GM18873 (cell line): ENCODE data around the gene RASA3.
"Not testable (repeated sequence)": the region's sequence is repeated elsewhere in the genome, so short reads cannot be mapped to it uniquely, and the experiment has no call there.

Experiments used
- ATAC-seq: cut with Tn5 transposase; IDR thresholded peaks from one replicate; pipeline ENCODE4 v1.9.1; 2021; ENCODE audit warnings: mild to moderate bottlenecking, moderate library complexity, moderate number of reproducible peaks; ENCODE audit not compliant: unreplicated experiment, low FRiP score

The RASA3 gene

GRCh38 chr13:114024603-114025404 lies 107.6 kb downstream of the RASA3 start:
- ATAC-seq: peak; percentile 61

GRCh38 chr13:114023716-114024602 lies 108.5 kb downstream of the RASA3 start:
- no peak for ATAC-seq

- ATAC-seq: no peak
Observed at GRCh38 chr13:114022876-114023275, 109.5 kb downstream of the RASA3 start.

GRCh38 chr13:114022309-114022669 lies 110.1 kb downstream of the RASA3 start:
- no peak for ATAC-seq

- no peak for ATAC-seq
Observed at GRCh38 chr13:114021464-114022308, 110.7 kb downstream of the RASA3 start.

- no peak for ATAC-seq
Observed at GRCh38 chr13:114020750-114021463, 111.5 kb downstream of the RASA3 start.

GRCh38 chr13:114020134-114020533 lies 112.3 kb downstream of the RASA3 start:
- ATAC-seq: not testable (repeated sequence)

- no peak for ATAC-seq
Observed at GRCh38 chr13:114019367-114019766, 113.1 kb downstream of the RASA3 start.

- ATAC-seq: no peak
Observed at GRCh38 chr13:114018461-114019055, 113.9 kb downstream of the RASA3 start.

GRCh38 chr13:114017966-114018365 lies 114.5 kb downstream of the RASA3 start:
- no peak for ATAC-seq

- ATAC-seq: no peak
Observed at GRCh38 chr13:114017028-114017630, 115.3 kb downstream of the RASA3 start.

GRCh38 chr13:114016321-114017027 lies 115.9 kb downstream of the RASA3 start:
- ATAC-seq: no peak

GRCh38 chr13:114015969-114016295 lies 116.5 kb downstream of the RASA3 start:
- ATAC-seq: no peak

- ATAC-seq: no peak
Observed at GRCh38 chr13:114015111-114015968, 117.1 kb downstream of the RASA3 start.

GRCh38 chr13:114013952-114014629 lies 118.3 kb downstream of the RASA3 start:
- no peak for ATAC-seq

- no peak for ATAC-seq
Observed at GRCh38 chr13:114013336-114013735, 119.1 kb downstream of the RASA3 start.

GRCh38 chr13:114012921-114013320 lies 119.5 kb downstream of the RASA3 start:
- no peak for ATAC-seq
